GM12878 (cell line): ENCODE data around the gene ENOX1. TPM values are rescaled to one million over a fixed set of nuclear protein-coding genes. Genes with fewer than 3 reads are reported as not detected.

Experiments
- ATAC-seq: fragments of 200-7000 bp; cut with Tn5 transposase; 3 replicates; pipeline ENCODE4 v1.9.1; 2020; ENCODE audit warnings: mild to moderate bottlenecking, moderate library complexity
- BruUV-seq: library from RNA; stranded (reverse); fragments of 400-500 nt; replicated peaks from 2 replicates; lab custom pipeline; 2021; lab: Mats Ljungman, UMichigan
- CTCF ChIA-PET: fragments of 300-600 bp; sonication (Branson Sonifier 250); formaldehyde crosslinking; extraction: SDS; loops from one replicate; lab custom pipeline; 2021; ENCODE audit warnings: inconsistent platforms; lab: Yijun Ruan, JAX
- POLR2A ChIA-PET: fragments of 350-600 bp; formaldehyde crosslinking; extraction: SDS; loops from one replicate; lab custom pipeline; 2021; ENCODE audit warnings: inconsistent platforms; lab: Charles Lee
- RAD21 ChIA-PET: fragments of 300-600 bp; sonication (Branson Sonifier 250); formaldehyde crosslinking; loops from one replicate; lab custom pipeline; 2023; ENCODE audit warnings: antibody characterized with exemption; ENCODE audit not compliant: unreplicated experiment; lab: Charles Lee
- SMC1A ChIA-PET: fragments of 300-600 bp; sonication (Branson Sonifier 250); formaldehyde crosslinking; loops from one replicate; lab custom pipeline; 2023; ENCODE audit not compliant: unreplicated experiment, uncharacterized antibody; lab: Charles Lee
- DNase-seq: peaks from one replicate; pipeline ENCODE4 v3.0.0-alpha.2; 2011; ENCODE audit warnings: low read depth, low spot score
- FAIRE-seq: peaks from 3 replicates; lab custom pipeline; 2011; peaks lifted over from hg19 to GRCh38; lab: Jason Lieb, UNC
- H2AFZ ChIP-seq: 2 replicates; pipeline ENCODE4 v1.6.0; 2011; ENCODE audit warnings: low read depth, low read length, control low read depth; ENCODE audit not compliant: control insufficient read depth
- H3K27ac ChIP-seq: 2 replicates; pipeline ENCODE4 v1.5.1; 2011; ENCODE audit warnings: control low read depth; ENCODE audit not compliant: control insufficient read depth, insufficient read depth
- H3K27me3 ChIP-seq, 2 experiments: replicated peaks in 1 of 2; 2 replicates each; pipeline versions ENCODE4 v1.6.0 to v1.6.1; 2011; ENCODE audit warnings: low read length in 1 of 2; ENCODE audit not compliant: control insufficient read depth in 2 of 2, insufficient read depth in 2 of 2
- H3K36me3 ChIP-seq, 2 experiments: 2 replicates each; pipeline ENCODE4 v1.5.1; 2011; ENCODE audit warnings: low read length in 1 of 2; ENCODE audit not compliant: control insufficient read depth in 2 of 2, insufficient read depth in 2 of 2
- H3K4me1 ChIP-seq: 2 replicates; pipeline ENCODE4 v1.6.1; 2011; ENCODE audit warnings: mild to moderate bottlenecking, low read length, moderate library complexity, mixed read lengths; ENCODE audit not compliant: control insufficient read depth, insufficient read depth
- H3K4me2 ChIP-seq: 2 replicates; pipeline ENCODE4 v1.6.0; 2011; ENCODE audit warnings: control low read depth; ENCODE audit not compliant: control insufficient read depth, insufficient read depth
- H3K4me3 ChIP-seq: fragments of 200-600 bp; sonication (generic); 2 replicates; pipeline ENCODE4 v1.5.1; 2016
- H3K79me2 ChIP-seq: 2 replicates; pipeline ENCODE4 v1.6.0; 2011; ENCODE audit warnings: low read length; ENCODE audit not compliant: control insufficient read depth, insufficient read depth
- H3K9ac ChIP-seq: 2 replicates; pipeline ENCODE4 v1.8.0; 2011; ENCODE audit warnings: low read length, control low read depth, mixed read lengths; ENCODE audit not compliant: control insufficient read depth, insufficient read depth
- H3K9me3 ChIP-seq: replicated peaks from 3 replicates; pipeline ENCODE4 v1.5.1; 2011; ENCODE audit warnings: mild to moderate bottlenecking, low read length; ENCODE audit not compliant: control insufficient read depth, insufficient read depth
- H4K20me1 ChIP-seq: 2 replicates; pipeline ENCODE4 v1.6.0; 2011; ENCODE audit not compliant: control insufficient read depth, insufficient read depth
- CUX1 ChIP-seq: IDR thresholded peaks from 2 replicates; pipeline ENCODE4 v1.6.1; 2012; ENCODE audit warnings: improper control_type of control experiment, low read depth, low read length; ENCODE audit not compliant: insufficient replicate concordance
- EED ChIP-seq: sonication (generic); IDR thresholded peaks from 2 replicates; pipeline ENCODE4 v1.6.1; 2016; ENCODE audit warnings: antibody characterized with exemption, low read depth
- EZH2 ChIP-seq: IDR thresholded peaks from 2 replicates; pipeline ENCODE4 v1.6.1; 2012; ENCODE audit warnings: low read depth, mild to moderate bottlenecking, control low read depth, inconsistent platforms, low read length, borderline replicate concordance; ENCODE audit not compliant: control insufficient read depth
- GABPA ChIP-seq: IDR thresholded peaks from 2 replicates; pipeline ENCODE4 v1.6.1; 2014; ENCODE audit warnings: antibody characterized with exemption, low read depth, mild to moderate bottlenecking, inconsistent platforms
- HDAC2 ChIP-seq: fragments of 200-600 bp; sonication (generic); IDR thresholded peaks from 2 replicates; pipeline ENCODE4 v1.6.1; 2017
- KAT2A ChIP-seq: conservative IDR thresholded peaks from 2 replicates; pipeline ENCODE4 v1.6.1; 2011; ENCODE audit warnings: low read depth, low read length; ENCODE audit not compliant: control insufficient read depth
- KDM1A ChIP-seq: fragments of 200-600 bp; sonication (generic); IDR thresholded peaks from 2 replicates; pipeline ENCODE4 v1.6.1; 2016; ENCODE audit warnings: borderline replicate concordance
- NFIC ChIP-seq: IDR thresholded peaks from 2 replicates; pipeline ENCODE4 v1.6.1; 2012; ENCODE audit warnings: low read depth, mild to moderate bottlenecking, inconsistent platforms, low read length, moderate library complexity
- NKRF ChIP-seq: fragments of 450-650 bp; conservative IDR thresholded peaks from 2 replicates; pipeline ENCODE4 v1.6.1; 2017; ENCODE audit warnings: mild to moderate bottlenecking, moderate library complexity
- RAD21 ChIP-seq: IDR thresholded peaks from 2 replicates; pipeline ENCODE4 v1.6.1; 2011; ENCODE audit warnings: mild to moderate bottlenecking, low read depth, low read length, moderate library complexity; ENCODE audit not compliant: insufficient read depth
- SMAD5 ChIP-seq: IDR thresholded peaks from 2 replicates; pipeline ENCODE4 v1.6.1; 2016; ENCODE audit warnings: antibody characterized with exemption, low read depth
- SMC3 ChIP-seq: IDR thresholded peaks from 2 replicates; pipeline ENCODE4 v1.6.1; 2011; ENCODE audit warnings: low read length, improper control_type of control experiment, borderline replicate concordance
- SPI1 ChIP-seq: IDR thresholded peaks from 2 replicates; pipeline ENCODE4 v1.6.1; 2011; ENCODE audit warnings: low read depth, mild to moderate bottlenecking, low read length, moderate library complexity, borderline replicate concordance; ENCODE audit not compliant: insufficient read depth
- STAT3 ChIP-seq: IDR thresholded peaks from 2 replicates; pipeline ENCODE4 v1.6.1; 2011; ENCODE audit warnings: low read depth, low read length, improper control_type of control experiment
- TAF1 ChIP-seq: IDR thresholded peaks from 2 replicates; pipeline ENCODE4 v1.6.1; 2011; ENCODE audit warnings: mild to moderate bottlenecking, low read depth, low read length, borderline replicate concordance
- YY1 ChIP-seq: IDR thresholded peaks from 2 replicates; pipeline ENCODE4 v1.6.1; 2011; ENCODE audit warnings: low read depth, mild to moderate bottlenecking, low read length
- in situ Hi-C: fragments of 300-500 bp; cut with MboI; formaldehyde crosslinking; loops from 9 replicates; pipeline ENCODE4 v1.14.3; 2018; ENCODE audit warnings: mixed read lengths
- intact Hi-C: fragments of 100-400 bp; cut with micrococcal nuclease; formaldehyde crosslinking; loops from one replicate; pipeline ENCODE4 v1.14.2; 2022; ENCODE audit not compliant: unreplicated experiment
- polyA plus RNA-seq, 11 experiments: library from polyadenylated mRNA; depleted of rRNA in 4 of 11; unstranded in 6 of 11; stranded (reverse) in 5 of 11; fragments of >200 nt; fragmentation: Nextera tagmentation in 4 of 11; fragmentation: Illumina TruSeq in 1 of 11; extraction: Ambion mirVana in 4 of 11; extraction: Trizol in 1 of 11; gene quantifications; 1 replicate in 1 of 11; 2 replicates in 10 of 11; pipeline versions ENCODE4 v1.2.1 to v1.2.3, GENCODE V29; 2011 to 2016; ENCODE audit warnings: inconsistent platforms in 2 of 11, missing spikeins in 2 of 11, low read depth in 1 of 11
- total RNA-seq, 4 experiments: library from RNA; depleted of rRNA in 3 of 4; stranded (reverse); fragments of >200 nt in 3 of 4; fragmentation: Illumina TruSeq in 1 of 4; extraction: Trizol in 1 of 4; gene quantifications; 2 replicates each; pipeline versions ENCODE4 v1.2.1 to v1.2.3, GENCODE V29; 2013 to 2021
- TF ChIP-seq, protein P1 (sequence below): fragments of 450-650 bp; IDR thresholded peaks from 2 replicates; pipeline ENCODE4 v1.6.1; 2017; ENCODE audit warnings: mild to moderate bottlenecking

The ENOX1 gene
- total and polyA plus RNA-seq, 10 of the 15 experiments (the other 5 are each of a cell fraction or from before 2014, with no cell fraction given), result 0.11 to 0.26 (median 0.15) TPM

DNA sequence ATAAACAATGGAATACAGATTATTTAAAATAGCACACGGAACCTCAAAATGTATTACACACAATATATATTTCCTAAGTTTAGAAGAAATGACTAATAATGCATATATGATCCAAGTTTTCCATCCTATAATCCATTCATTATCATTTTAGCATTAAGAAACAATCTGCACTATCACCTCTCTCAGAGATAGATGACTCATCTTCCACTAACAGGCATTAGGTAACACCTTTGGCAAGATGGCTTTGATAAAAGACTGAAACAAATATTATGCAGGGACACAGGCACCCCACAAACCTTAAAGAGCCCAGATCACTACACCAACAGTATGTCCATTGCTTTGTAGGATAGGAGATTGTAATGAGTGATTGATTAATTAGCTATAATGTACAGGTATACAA lies 4.1 kb downstream of the ENOX1 start (continued):
- no peak for TF ChIP-seq CUX1
- no peak for TF ChIP-seq KDM1A
- no peak for TF ChIP-seq KAT2A
- TF ChIP-seq EED, result no peak
- no peak for TF ChIP-seq SMC3

DNA sequence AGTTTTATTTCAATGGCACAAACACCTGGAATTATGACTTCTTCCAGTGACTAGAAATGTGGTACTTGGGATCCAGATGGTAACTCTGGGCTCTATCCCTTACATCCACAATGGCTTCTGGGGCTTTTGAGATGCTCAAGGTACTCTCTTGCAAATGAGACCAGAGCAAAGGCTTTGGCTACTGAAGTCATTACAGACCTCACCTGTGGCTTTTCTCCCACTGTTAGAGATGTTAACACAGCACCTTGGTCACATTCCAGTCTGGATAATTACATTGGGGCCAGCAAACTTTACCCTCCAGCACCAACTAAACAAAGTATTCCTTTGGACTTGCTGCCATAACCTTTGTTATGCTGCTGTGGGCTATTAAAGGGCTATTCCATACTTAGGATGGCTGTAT lies 6.1 kb downstream of the ENOX1 start:
- no peaks in the 10 kb centered on the region for H3K9me3 ChIP-seq
- H3K9ac ChIP-seq, result no peak overlapping the region
- no peak overlapping the region for H2AFZ ChIP-seq
- no peaks in the 10 kb centered on the region for H3K4me1 ChIP-seq
- H3K27ac ChIP-seq, result no peak overlapping the region
- ChIA-PET CTCF (no interaction called here), POLR2A (no interaction called here), SMC1A (no interaction called here), RAD21 (no interaction called here)
- H3K36me3 ChIP-seq, result no peaks in the 10 kb centered on the region
- H3K4me3 ChIP-seq, result no peak overlapping the region
- no peak for FAIRE-seq
- no peaks in the 10 kb centered on the region for H4K20me1 ChIP-seq
- no peaks in the 10 kb centered on the region; a peak in 2 of 4 replicates for H3K27me3 ChIP-seq
- H3K4me2 ChIP-seq, result no peak overlapping the region
- H3K79me2 ChIP-seq, result no peaks in the 10 kb centered on the region
- ATAC-seq, result no peak
- DNase-seq, result no peak
- BruUV-seq, result no TSS peak
- intact Hi-C loops (no loop called here), in situ Hi-C loops (loop anchor here (25.0 kb wide), 1 partner anchor 1443 kb away; no protein-coding TSS in a partner anchor)
- no peak for TF ChIP-seq NKRF
- no peak for TF ChIP-seq RAD21
- no peak for TF ChIP-seq YY1
- no peak for TF ChIP-seq SPI1
- TF ChIP-seq SMAD5, result no peak
- no peak for TF ChIP-seq TAF1
- TF ChIP-seq EZH2, result no peak
- no peak for TF ChIP-seq STAT3
- TF ChIP-seq HDAC2, result no peak
- no peak for TF ChIP-seq GABPA
- TF ChIP-seq NFIC, result no peak
- TF ChIP-seq, protein P1, sequence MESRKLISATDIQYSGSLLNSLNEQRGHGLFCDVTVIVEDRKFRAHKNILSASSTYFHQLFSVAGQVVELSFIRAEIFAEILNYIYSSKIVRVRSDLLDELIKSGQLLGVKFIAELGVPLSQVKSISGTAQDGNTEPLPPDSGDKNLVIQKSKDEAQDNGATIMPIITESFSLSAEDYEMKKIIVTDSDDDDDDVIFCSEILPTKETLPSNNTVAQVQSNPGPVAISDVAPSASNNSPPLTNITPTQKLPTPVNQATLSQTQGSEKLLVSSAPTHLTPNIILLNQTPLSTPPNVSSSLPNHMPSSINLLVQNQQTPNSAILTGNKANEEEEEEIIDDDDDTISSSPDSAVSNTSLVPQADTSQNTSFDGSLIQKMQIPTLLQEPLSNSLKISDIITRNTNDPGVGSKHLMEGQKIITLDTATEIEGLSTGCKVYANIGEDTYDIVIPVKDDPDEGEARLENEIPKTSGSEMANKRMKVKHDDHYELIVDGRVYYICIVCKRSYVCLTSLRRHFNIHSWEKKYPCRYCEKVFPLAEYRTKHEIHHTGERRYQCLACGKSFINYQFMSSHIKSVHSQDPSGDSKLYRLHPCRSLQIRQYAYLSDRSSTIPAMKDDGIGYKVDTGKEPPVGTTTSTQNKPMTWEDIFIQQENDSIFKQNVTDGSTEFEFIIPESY, result no peak
